Measurements from ENCODE around the gene SMG6.

SMG6 gene

GRCh38 chr17:2063261-2064146 is 240.1 kb downstream of the SMG6 start:
- Histone ChIP-seq H3K9me3 (ENCODE audit: control insufficient read depth, insufficient read depth, low read length) (no peaks in the 10 kb centered on the region), H3K4me1 (ENCODE audit: control insufficient read depth, insufficient read depth, low read length) (peaks cover 14% of the 10 kb centered on the region), H3K4me3 (ENCODE audit: low read depth, low read length) (no peak overlapping the region), H3K27ac (ENCODE audit: low read depth, low read length) (peak overlapping the region; percentile 26), H3K36me3 (ENCODE audit: control insufficient read depth, insufficient read depth, low read length) (peaks cover 10% of the 10 kb centered on the region; the same call in 1 of the 2 replicates), H3K9ac (ENCODE audit: low read depth, low read length) (no peak overlapping the region), H3K27me3 (ENCODE audit: control insufficient read depth, insufficient read depth, low read length) (peaks cover 19% of the 10 kb centered on the region)

- peaks cover 14% of the 10 kb centered on the region for H3K4me1 ChIP-seq (ENCODE audit: control insufficient read depth, insufficient read depth, low read length)
- no peak overlapping the region for H3K4me3 ChIP-seq (ENCODE audit: low read depth, low read length)
- no peaks in the 10 kb centered on the region for H3K9me3 ChIP-seq (ENCODE audit: control insufficient read depth, insufficient read depth, low read length)
- peaks cover 10% of the 10 kb centered on the region; the same call in 1 of the 2 replicates for H3K36me3 ChIP-seq (ENCODE audit: control insufficient read depth, insufficient read depth, low read length)
- peak overlapping the region; percentile 26 for H3K27ac ChIP-seq (ENCODE audit: low read depth, low read length)
- no peak overlapping the region; the same call in 1 of the 2 replicates for H3K9ac ChIP-seq (ENCODE audit: low read depth, low read length)
- peaks cover 27% of the 10 kb centered on the region for H3K27me3 ChIP-seq (ENCODE audit: control insufficient read depth, insufficient read depth, low read length)
Measured at GRCh38 chr17:2062571-2063183, 240.9 kb downstream of the SMG6 start.

GRCh38 chr17:2061441-2061958 is 242.1 kb downstream of the SMG6 start:
- Histone ChIP-seq H3K36me3 (ENCODE audit: control insufficient read depth, insufficient read depth, low read length) (peaks cover 8% of the 10 kb centered on the region; the same call in 1 of the 2 replicates), H3K9ac (ENCODE audit: low read depth, low read length) (no peak overlapping the region), H3K27me3 (ENCODE audit: control insufficient read depth, insufficient read depth, low read length) (peaks cover 39% of the 10 kb centered on the region), H3K9me3 (ENCODE audit: control insufficient read depth, insufficient read depth, low read length) (no peaks in the 10 kb centered on the region), H3K4me3 (ENCODE audit: low read depth, low read length) (no peak overlapping the region), H3K27ac (ENCODE audit: low read depth, low read length) (no peak overlapping the region), H3K4me1 (ENCODE audit: control insufficient read depth, insufficient read depth, low read length) (peaks cover 15% of the 10 kb centered on the region)

GRCh38 chr17:2060681-2061440 is 242.7 kb downstream of the SMG6 start:
- H3K4me1 ChIP-seq (ENCODE audit: control insufficient read depth, insufficient read depth, low read length): peaks cover 19% of the 10 kb centered on the region
- peaks cover 3% of the 10 kb centered on the region; the same call in 1 of the 2 replicates for H3K36me3 ChIP-seq (ENCODE audit: control insufficient read depth, insufficient read depth, low read length)
- H3K4me3 ChIP-seq (ENCODE audit: low read depth, low read length): no peak overlapping the region
- no peak overlapping the region for H3K9ac ChIP-seq (ENCODE audit: low read depth, low read length)
- no peak overlapping the region for H3K27ac ChIP-seq (ENCODE audit: low read depth, low read length)
- no peaks in the 10 kb centered on the region for H3K9me3 ChIP-seq (ENCODE audit: control insufficient read depth, insufficient read depth, low read length)
- peaks cover 45% of the 10 kb centered on the region for H3K27me3 ChIP-seq (ENCODE audit: control insufficient read depth, insufficient read depth, low read length)

GRCh38 chr17:2060385-2060658 is 243.3 kb downstream of the SMG6 start:
- no peak overlapping the region for H3K9ac ChIP-seq (ENCODE audit: low read depth, low read length)
- H3K27ac ChIP-seq (ENCODE audit: low read depth, low read length): no peak overlapping the region
- H3K9me3 ChIP-seq (ENCODE audit: control insufficient read depth, insufficient read depth, low read length): no peaks in the 10 kb centered on the region
- peaks cover 51% of the 10 kb centered on the region for H3K27me3 ChIP-seq (ENCODE audit: control insufficient read depth, insufficient read depth, low read length)
- peaks cover 3% of the 10 kb centered on the region; the same call in 1 of the 2 replicates for H3K36me3 ChIP-seq (ENCODE audit: control insufficient read depth, insufficient read depth, low read length)
- H3K4me1 ChIP-seq (ENCODE audit: control insufficient read depth, insufficient read depth, low read length): peaks cover 19% of the 10 kb centered on the region
- H3K4me3 ChIP-seq (ENCODE audit: low read depth, low read length): no peak overlapping the region

GRCh38 chr17:2059547-2060384 is 243.8 kb downstream of the SMG6 start:
- Histone ChIP-seq H3K27me3 (ENCODE audit: control insufficient read depth, insufficient read depth, low read length) (peaks cover 56% of the 10 kb centered on the region), H3K9me3 (ENCODE audit: control insufficient read depth, insufficient read depth, low read length) (no peaks in the 10 kb centered on the region), H3K9ac (ENCODE audit: low read depth, low read length) (no peak overlapping the region), H3K36me3 (ENCODE audit: control insufficient read depth, insufficient read depth, low read length) (peaks cover 3% of the 10 kb centered on the region; the same call in 1 of the 2 replicates), H3K4me1 (ENCODE audit: control insufficient read depth, insufficient read depth, low read length) (peaks cover 20% of the 10 kb centered on the region), H3K27ac (ENCODE audit: low read depth, low read length) (no peak overlapping the region), H3K4me3 (ENCODE audit: low read depth, low read length) (no peak overlapping the region)

GRCh38 chr17:2058586-2059546 is 244.7 kb downstream of the SMG6 start:
- no peaks in the 10 kb centered on the region for H3K9me3 ChIP-seq (ENCODE audit: control insufficient read depth, insufficient read depth, low read length)
- peaks cover 2% of the 10 kb centered on the region; the same call in 1 of the 2 replicates for H3K36me3 ChIP-seq (ENCODE audit: control insufficient read depth, insufficient read depth, low read length)
- peaks cover 23% of the 10 kb centered on the region for H3K4me1 ChIP-seq (ENCODE audit: control insufficient read depth, insufficient read depth, low read length)
- peak overlapping the region; percentile 32; the same call in 1 of the 2 replicates for H3K4me3 ChIP-seq (ENCODE audit: low read depth, low read length)
- H3K27me3 ChIP-seq (ENCODE audit: control insufficient read depth, insufficient read depth, low read length): peaks cover 65% of the 10 kb centered on the region
- no peak overlapping the region for H3K27ac ChIP-seq (ENCODE audit: low read depth, low read length)
- no peak overlapping the region for H3K9ac ChIP-seq (ENCODE audit: low read depth, low read length)

GRCh38 chr17:2057760-2058585 is 245.6 kb downstream of the SMG6 start:
- no peak overlapping the region for H3K27ac ChIP-seq (ENCODE audit: low read depth, low read length)
- no peak overlapping the region for H3K4me3 ChIP-seq (ENCODE audit: low read depth, low read length)
- peaks cover 74% of the 10 kb centered on the region for H3K27me3 ChIP-seq (ENCODE audit: control insufficient read depth, insufficient read depth, low read length)
- H3K4me1 ChIP-seq (ENCODE audit: control insufficient read depth, insufficient read depth, low read length): peaks cover 18% of the 10 kb centered on the region
- H3K9ac ChIP-seq (ENCODE audit: low read depth, low read length): no peak overlapping the region
- no peaks in the 10 kb centered on the region for H3K9me3 ChIP-seq (ENCODE audit: control insufficient read depth, insufficient read depth, low read length)
- H3K36me3 ChIP-seq (ENCODE audit: control insufficient read depth, insufficient read depth, low read length): no peaks in the 10 kb centered on the region

GRCh38 chr17:2057175-2057759 is 246.3 kb downstream of the SMG6 start:
- H3K4me1 ChIP-seq (ENCODE audit: control insufficient read depth, insufficient read depth, low read length): peaks cover 12% of the 10 kb centered on the region
- no peak overlapping the region for H3K27ac ChIP-seq (ENCODE audit: low read depth, low read length)
- no peaks in the 10 kb centered on the region for H3K36me3 ChIP-seq (ENCODE audit: control insufficient read depth, insufficient read depth, low read length)
- peak overlapping the region; percentile 6; the same call in 1 of the 2 replicates for H3K4me3 ChIP-seq (ENCODE audit: low read depth, low read length)
- H3K9me3 ChIP-seq (ENCODE audit: control insufficient read depth, insufficient read depth, low read length): no peaks in the 10 kb centered on the region
- H3K27me3 ChIP-seq (ENCODE audit: control insufficient read depth, insufficient read depth, low read length): peaks cover 76% of the 10 kb centered on the region
- no peak overlapping the region for H3K9ac ChIP-seq (ENCODE audit: low read depth, low read length)

Data from HUES48 (cell line).